ENCODE results near the gene GPI. TPM values are rescaled to one million over a fixed set of nuclear protein-coding genes. Genes with fewer than 3 reads are reported as not detected.

GPI gene
- polyA plus RNA-seq, 1 donor (not counting 4 experiments of a cell fraction or from before 2014, with no cell fraction given) = 123 TPM

- FAIRE-seq = no peak
- Histone ChIP-seq H2AFZ (ENCODE audit: control insufficient read depth, low read length) (no peak overlapping the region), H3K79me2 (ENCODE audit: control insufficient read depth, insufficient read depth, low read length) (no peaks in the 10 kb centered on the region), H3K36me3 (ENCODE audit: control insufficient read depth in 2 of 2, extremely low read depth in 1 of 2, insufficient read depth in 2 of 2, low read length in 2 of 2) (peaks cover 1 to 3% of the 10 kb centered on the region in 2 experiments), H3K4me3 (ENCODE audit: control insufficient read depth in 2 of 3, extremely low read depth in 1 of 3, insufficient read depth in 2 of 3, low read depth in 1 of 3, low read length in 3 of 3) (peak overlapping the region; percentile 39 to 68 (median 60)), H3K4me1 (ENCODE audit: control insufficient read depth, extremely low read depth, insufficient read depth, low read length) (peaks cover 23% of the 10 kb centered on the region), H3K27ac (ENCODE audit: control insufficient read depth, insufficient read depth, low read length) (peak overlapping the region; percentile 65), H3K4me2 (ENCODE audit: control insufficient read depth, extremely low read depth, insufficient read depth, low read depth, low read length) (peak overlapping the region; percentile 90), H4K20me1 (ENCODE audit: control insufficient read depth, extremely low read depth, insufficient read depth, low read length) (no peaks in the 10 kb centered on the region), H3K9ac (ENCODE audit: control insufficient read depth, extremely low read depth, insufficient read depth, low read length) (peak overlapping the region; percentile 62), H3K27me3 (ENCODE audit: control insufficient read depth, extremely low read depth, insufficient read depth, low read length) (no peaks in the 10 kb centered on the region), H3K9me3 (ENCODE audit: control insufficient read depth, low read depth, low read length) (no peaks in the 10 kb centered on the region), H3K9me1 (ENCODE audit: control insufficient read depth, extremely low read depth, insufficient read depth, low read length) (no peaks in the 10 kb centered on the region)
- dilution Hi-C loops (cut with MboI; ENCODE audit: extremely low pct_ligation_motif_present, low sequenced_read_pairs) = no loop called here
- DNase-seq (ENCODE audit: low read depth, low spot score) = no peak
- TF ChIP-seq CTCF (optimal IDR thresholded peaks at IDR 0.05 in 1 of 3, IDR thresholded peaks at IDR 0.05 in 1 of 3, conservative IDR thresholded peaks at IDR 0.05 in 1 of 3; ENCODE audit: extremely low read depth in 1 of 3, insufficient read depth in 2 of 3, low read length in 3 of 3) (no peak), EZH2 (IDR thresholded peaks at IDR 0.05; ENCODE audit: low read length) (no peak)
Observed at GRCh38 chr19:34359954-34360315, 5.1 kb upstream of the GPI start.

- no peak overlapping the region for H3K9ac ChIP-seq (ENCODE audit: control insufficient read depth, extremely low read depth, insufficient read depth, low read length)
- no peaks in the 10 kb centered on the region for H4K20me1 ChIP-seq (ENCODE audit: control insufficient read depth, extremely low read depth, insufficient read depth, low read length)
- H3K4me3 ChIP-seq (ENCODE audit: control insufficient read depth in 2 of 3, extremely low read depth in 1 of 3, insufficient read depth in 2 of 3, low read depth in 1 of 3, low read length in 3 of 3) = no peak overlapping the region
- peaks cover 2% of the 10 kb centered on the region for H3K79me2 ChIP-seq (ENCODE audit: control insufficient read depth, insufficient read depth, low read length)
- no peak overlapping the region for H3K4me2 ChIP-seq (ENCODE audit: control insufficient read depth, extremely low read depth, insufficient read depth, low read depth, low read length)
- no peak overlapping the region for H3K27ac ChIP-seq (ENCODE audit: control insufficient read depth, insufficient read depth, low read length)
- dilution Hi-C loops (cut with MboI; ENCODE audit: extremely low pct_ligation_motif_present, low sequenced_read_pairs) = no loop called here
- FAIRE-seq (no peak), DNase-seq (ENCODE audit: low read depth, low spot score) (no peak)
- no peaks in the 10 kb centered on the region for H3K9me1 ChIP-seq (ENCODE audit: control insufficient read depth, extremely low read depth, insufficient read depth, low read length)
- TF ChIP-seq EZH2 (IDR thresholded peaks at IDR 0.05; ENCODE audit: low read length) (no peak), CTCF (optimal IDR thresholded peaks at IDR 0.05 in 1 of 3, IDR thresholded peaks at IDR 0.05 in 1 of 3, conservative IDR thresholded peaks at IDR 0.05 in 1 of 3; ENCODE audit: extremely low read depth in 1 of 3, insufficient read depth in 2 of 3, low read length in 3 of 3) (no peak)
- H3K27me3 ChIP-seq (ENCODE audit: control insufficient read depth, extremely low read depth, insufficient read depth, low read length) = no peaks in the 10 kb centered on the region
- H3K4me1 ChIP-seq (ENCODE audit: control insufficient read depth, extremely low read depth, insufficient read depth, low read length) = peaks cover 23% of the 10 kb centered on the region
- H3K36me3 ChIP-seq (ENCODE audit: control insufficient read depth in 2 of 2, extremely low read depth in 1 of 2, insufficient read depth in 2 of 2, low read length in 2 of 2) = no peaks in the 10 kb centered on the region
- H3K9me3 ChIP-seq (ENCODE audit: control insufficient read depth, low read depth, low read length) = no peaks in the 10 kb centered on the region
- H2AFZ ChIP-seq (ENCODE audit: control insufficient read depth, low read length) = no peak overlapping the region
Observed at GRCh38 chr19:34360354-34360909, 4.6 kb upstream of the GPI start.
